K562 (cell line): ENCODE results near the gene CNTRL. TPM values are rescaled to one million over a fixed set of nuclear protein-coding genes. Genes with fewer than 3 reads are reported as not detected.

Experiments
- ATAC-seq: fragments of 200-7000 bp; cut with Tn5 transposase; 3 replicates; pipeline ENCODE4 v1.9.1; 2020; ENCODE audit warnings: moderate library complexity
- BruUV-seq: library from RNA; stranded (reverse); fragments of 400-500 nt; replicated peaks from 2 replicates; lab custom pipeline; 2021; lab: Mats Ljungman, UMichigan
- CTCF ChIA-PET: fragments of 300-600 bp; formaldehyde crosslinking; extraction: SDS; loops from one replicate; lab custom pipeline; 2021; ENCODE audit warnings: low intra/inter-chr PET ratio; lab: Yijun Ruan, JAX
- POLR2A ChIA-PET: fragments of 300-600, 350-650 bp; sonication (Branson Sonifier 250); formaldehyde crosslinking; extraction: SDS; loops from one replicate; lab custom pipeline; 2021; ENCODE audit warnings: antibody characterized with exemption, inconsistent platforms; lab: Yijun Ruan, JAX
- DNase-seq, 4 experiments: peaks; one replicate each; pipeline versions ENCODE4 v3.0.0 to v3.0.0-alpha.2; 2011 to 2018; ENCODE audit warnings: low spot score in 3 of 4, mixed read lengths in 3 of 4; ENCODE audit errors: extremely low read depth in 1 of 4
- FAIRE-seq: peaks from 2 replicates; lab custom pipeline; 2011; peaks lifted over from hg19 to GRCh38; lab: Jason Lieb, UNC
- H2AFZ ChIP-seq: 2 replicates; pipeline ENCODE4 v1.6.0; 2011; ENCODE audit warnings: low read depth, low read length, control low read depth, inconsistent platforms
- H3K27ac ChIP-seq: fragments of 200-600 bp; 3 replicates; pipeline ENCODE4 v1.8.0; 2011; ENCODE audit warnings: low read depth, mild to moderate bottlenecking, control low read depth, inconsistent platforms, low read length, moderate library complexity, mixed read lengths; ENCODE audit errors: extremely low read depth
- H3K27me3 ChIP-seq, 2 experiments: fragments of 300-600 bp in 1 of 2; 2 replicates in 1 of 2; 3 replicates in 1 of 2; pipeline versions ENCODE4 v1.6.0 to v1.8.0; 2011; ENCODE audit warnings: inconsistent platforms in 2 of 2, low read length in 2 of 2, mild to moderate bottlenecking in 1 of 2, mixed read lengths in 1 of 2, moderate library complexity in 1 of 2; ENCODE audit not compliant: control insufficient read depth in 2 of 2, insufficient read depth in 2 of 2
- H3K36me3 ChIP-seq: fragments of 300-600 bp; 3 replicates; pipeline ENCODE4 v1.8.0; 2011; ENCODE audit warnings: mild to moderate bottlenecking, low read length, inconsistent platforms; ENCODE audit not compliant: control insufficient read depth, insufficient read depth
- H3K4me1 ChIP-seq, 2 experiments: fragments of 200-600 bp in 1 of 2; replicated peaks in 1 of 2; 2 replicates in 1 of 2; 3 replicates in 1 of 2; pipeline versions ENCODE4 v1.5.1 to v1.8.0; 2011; ENCODE audit warnings: inconsistent platforms in 2 of 2, low read length in 2 of 2, mild to moderate bottlenecking in 1 of 2, mixed read lengths in 1 of 2, moderate library complexity in 1 of 2; ENCODE audit not compliant: control insufficient read depth in 2 of 2, insufficient read depth in 2 of 2
- H3K4me2 ChIP-seq: 2 replicates; pipeline ENCODE4 v1.6.1; 2011; ENCODE audit warnings: low read length, control low read depth, inconsistent platforms, mixed read lengths; ENCODE audit not compliant: insufficient read depth
- H3K4me3 ChIP-seq: fragments of 200-600 bp; sonication (generic), shearing (Covaris generic); 2 replicates; pipeline ENCODE4 v1.5.1; 2016; ENCODE audit warnings: control low read depth, inconsistent platforms
- H3K79me2 ChIP-seq: fragments of 200-600 bp; 3 replicates; pipeline ENCODE4 v1.8.0; 2011; ENCODE audit warnings: low read length, inconsistent platforms; ENCODE audit not compliant: control insufficient read depth, insufficient read depth
- H3K9ac ChIP-seq, 2 experiments: 2 replicates each; pipeline versions ENCODE4 v1.6.0 to v1.6.1; 2011; ENCODE audit warnings: low read depth in 2 of 2, low read length in 2 of 2, control low read depth in 1 of 2, inconsistent platforms in 1 of 2, mild to moderate bottlenecking in 1 of 2, mixed read lengths in 1 of 2; ENCODE audit not compliant: insufficient read depth in 1 of 2
- H3K9me1 ChIP-seq: one replicate; pipeline ENCODE4 v1.6.0; 2011; ENCODE audit warnings: inconsistent platforms, mild to moderate bottlenecking, low read length, moderate library complexity; ENCODE audit not compliant: control insufficient read depth, insufficient read depth
- H3K9me3 ChIP-seq: replicated peaks from 2 replicates; pipeline ENCODE4 v1.5.1; 2011; ENCODE audit warnings: low read depth, low read length, inconsistent platforms; ENCODE audit not compliant: control insufficient read depth, insufficient read depth
- H4K20me1 ChIP-seq: replicated peaks from 2 replicates; pipeline ENCODE4 v1.6.1; 2011; ENCODE audit warnings: low read length, inconsistent platforms, mixed read lengths; ENCODE audit not compliant: control insufficient read depth, insufficient read depth
- ERF ChIP-seq: fragments of 450-650 bp; formaldehyde crosslinking; IDR thresholded peaks from 2 replicates; pipeline ENCODE4 v1.4.0; 2020; ENCODE audit warnings: mild to moderate bottlenecking, mixed read lengths
- KAT2B ChIP-seq: IDR thresholded peaks from one replicate; pipeline ENCODE4 v1.6.1; 2012; ENCODE audit warnings: low read depth, mild to moderate bottlenecking, control low read depth, inconsistent platforms, low read length, moderate library complexity
- KDM1A ChIP-seq, 2 experiments: fragments of 450-650 bp; IDR thresholded peaks; 2 replicates each; pipeline ENCODE4 v1.6.1; 2016; ENCODE audit warnings: mild to moderate bottlenecking in 2 of 2
- NR2F6 ChIP-seq: fragments of 450-650 bp; formaldehyde crosslinking; IDR thresholded peaks from 2 replicates; pipeline ENCODE4 v1.4.0; 2020; ENCODE audit warnings: mild to moderate bottlenecking
- RB1 ChIP-seq: fragments of 450-650 bp; IDR thresholded peaks from 2 replicates; pipeline ENCODE4 v1.6.1; 2017; ENCODE audit warnings: low read depth, mild to moderate bottlenecking
- XRCC3 ChIP-seq: fragments of 450-650 bp; IDR thresholded peaks from 2 replicates; pipeline ENCODE4 v1.6.1; 2017; ENCODE audit warnings: mild to moderate bottlenecking, moderate library complexity
- ZNF77 ChIP-seq: fragments of 250-450 bp; sonication (Bioruptor Pico); IDR thresholded peaks from 2 replicates; pipeline ENCODE4 v1.5.0; 2020
- WGBS: fragments of 100-300 bp; shearing (Covaris generic); methylation state at CpG from one replicate; pipeline ENCODE4 v1.1.6; 2016; ENCODE audit warnings: low coverage, mixed read lengths; ENCODE audit not compliant: insufficient coverage; ENCODE audit errors: missing lambda C conversion rate; 5-methylcytosine and 5-hydroxymethylcytosine counted together
- in situ Hi-C: fragments of 300-500 bp; cut with MboI; formaldehyde crosslinking; loops from 4 replicates; pipeline ENCODE4 v1.15.0; 2018; ENCODE audit warnings: inconsistent platforms, mixed read lengths
- intact Hi-C: fragments of 100-400 bp; cut with micrococcal nuclease; formaldehyde crosslinking; loops from 2 replicates; pipeline ENCODE4 v1.14.2; 2022
- polyA plus RNA-seq, 8 experiments: library from polyadenylated mRNA; depleted of rRNA in 4 of 8; stranded (reverse) in 5 of 8; unstranded in 3 of 8; fragments of >200 nt; fragmentation: Nextera tagmentation in 2 of 8; fragmentation: Illumina TruSeq in 1 of 8; extraction: Ambion mirVana in 2 of 8; extraction: Trizol in 1 of 8; gene quantifications; 2 replicates each; pipeline versions ENCODE4 v1.2.1 to v1.2.3, GENCODE V29; 2011 to 2014; ENCODE audit warnings: inconsistent platforms in 1 of 8, missing spikeins in 1 of 8
- total RNA-seq, 7 experiments: library from RNA; depleted of rRNA in 6 of 7; stranded (reverse); fragments of >200 nt in 6 of 7; fragmentation: Illumina TruSeq in 2 of 7; extraction: Trizol in 2 of 7; gene quantifications; 2 replicates each; pipeline versions ENCODE4 v1.2.1 to v1.2.3, GENCODE V29; 2011 to 2021; ENCODE audit warnings: low replicate concordance in 1 of 7
- TF ChIP-seq, protein P1 (sequence below): fragments of 450-650 bp; IDR thresholded peaks from 2 replicates; pipeline ENCODE4 v1.6.1; 2017; ENCODE audit warnings: mild to moderate bottlenecking, moderate library complexity
- TF ChIP-seq, protein P2 (sequence below): fragments of 450-650 bp; IDR thresholded peaks from 2 replicates; pipeline ENCODE4 v1.6.1; 2016; ENCODE audit warnings: mild to moderate bottlenecking
- TF ChIP-seq, protein P3 (sequence below), 2 experiments: fragments of 450-650 bp; IDR thresholded peaks; 2 replicates each; pipeline ENCODE4 v1.6.1; 2016; ENCODE audit warnings: mild to moderate bottlenecking in 2 of 2, borderline replicate concordance in 1 of 2, low read depth in 1 of 2, moderate library complexity in 1 of 2

The CNTRL gene
- total and polyA plus RNA-seq, 9 of the 15 experiments (the other 6 are each of a cell fraction or from before 2014, with no cell fraction given), result 9.2 to 28.9 (median 20.5) TPM

DNA sequence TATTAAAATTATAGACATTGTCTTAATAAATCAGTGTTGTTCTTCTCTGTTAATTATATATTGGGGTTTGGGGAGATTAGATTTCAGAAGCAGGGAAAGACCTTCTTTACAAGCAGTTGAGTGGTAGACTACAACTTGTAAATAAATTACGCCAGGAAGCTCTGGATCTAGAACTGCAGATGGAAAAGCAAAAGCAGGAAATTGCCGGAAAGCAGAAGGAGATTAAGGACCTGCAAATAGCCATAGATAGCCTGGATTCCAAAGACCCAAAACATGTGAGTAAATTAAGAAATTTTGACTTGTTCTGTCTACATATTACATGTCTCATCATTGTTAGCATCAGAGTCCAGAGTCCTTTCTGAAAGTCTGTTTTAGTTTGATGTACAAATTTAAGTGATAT is 43.5 kb downstream of the CNTRL start (continued):
- TF ChIP-seq KAT2B (no peak), RB1 (no peak), ERF (CRISPR knock-in tag) (no peak), XRCC3 (no peak)
- TF ChIP-seq, protein P1, sequence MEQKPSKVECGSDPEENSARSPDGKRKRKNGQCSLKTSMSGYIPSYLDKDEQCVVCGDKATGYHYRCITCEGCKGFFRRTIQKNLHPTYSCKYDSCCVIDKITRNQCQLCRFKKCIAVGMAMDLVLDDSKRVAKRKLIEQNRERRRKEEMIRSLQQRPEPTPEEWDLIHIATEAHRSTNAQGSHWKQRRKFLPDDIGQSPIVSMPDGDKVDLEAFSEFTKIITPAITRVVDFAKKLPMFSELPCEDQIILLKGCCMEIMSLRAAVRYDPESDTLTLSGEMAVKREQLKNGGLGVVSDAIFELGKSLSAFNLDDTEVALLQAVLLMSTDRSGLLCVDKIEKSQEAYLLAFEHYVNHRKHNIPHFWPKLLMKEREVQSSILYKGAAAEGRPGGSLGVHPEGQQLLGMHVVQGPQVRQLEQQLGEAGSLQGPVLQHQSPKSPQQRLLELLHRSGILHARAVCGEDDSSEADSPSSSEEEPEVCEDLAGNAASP, result no peak

DNA sequence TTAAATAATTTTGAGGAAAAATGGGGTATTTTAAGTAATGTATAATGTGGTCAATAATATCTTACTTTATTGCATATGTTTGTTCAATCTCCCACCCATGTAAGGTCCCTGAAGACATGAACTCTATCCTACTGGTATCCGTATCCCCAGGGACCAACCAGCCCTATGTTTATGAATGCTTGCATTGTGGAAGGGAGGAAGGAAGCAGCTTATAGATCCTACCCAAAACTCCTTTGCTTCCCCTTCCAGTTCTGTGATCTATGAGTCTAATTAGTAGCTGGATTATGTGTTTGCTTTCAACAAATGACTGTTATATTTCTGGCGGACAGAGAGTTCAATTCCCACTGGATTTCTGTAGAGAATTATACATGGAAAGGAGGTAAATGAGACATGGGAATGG is 45.6 kb downstream of the CNTRL start:
- BruUV-seq, result no TSS peak
- peaks cover 9% of the 10 kb centered on the region for H3K79me2 ChIP-seq
- H3K4me1 ChIP-seq, result peaks cover 0 to 5% of the 10 kb centered on the region in 2 experiments; a peak in 2 of 5 replicates
- CTCF ChIA-PET, result no interaction called here
- ATAC-seq (no peak), FAIRE-seq (no peak), DNase-seq (no peak)
- 89% methylated on average over 2 of the region's 2 CpGs for WGBS
- peaks cover 9% of the 10 kb centered on the region; the same call in 2 of the 3 replicates for H3K36me3 ChIP-seq
- POLR2A ChIA-PET, result interaction anchor here (1.8 to 2.5 kb wide), 2 partner anchors 12 to 18 kb away, joined by 5 to 17 read pairs; no protein-coding TSS in a partner anchor
- no peaks in the 10 kb centered on the region for H4K20me1 ChIP-seq
- intact Hi-C loops, result loop anchor here (2.0 to 10.0 kb wide), 3 partner anchors 46 to 136 kb away; partner anchors contain the start of gene CNTRL
- no peak overlapping the region for H3K9ac ChIP-seq
- no peak overlapping the region for H3K4me3 ChIP-seq
- peak overlapping the region; percentile 8; the same call in 1 of the 2 replicates for H2AFZ ChIP-seq
- H3K4me2 ChIP-seq, result no peak overlapping the region
- no peaks in the 10 kb centered on the region for H3K9me1 ChIP-seq
- no peaks in the 10 kb centered on the region for H3K27me3 ChIP-seq
- no peaks in the 10 kb centered on the region for H3K9me3 ChIP-seq
- in situ Hi-C loops, result no loop called here
- no peak overlapping the region for H3K27ac ChIP-seq
- TF ChIP-seq, protein P2, sequence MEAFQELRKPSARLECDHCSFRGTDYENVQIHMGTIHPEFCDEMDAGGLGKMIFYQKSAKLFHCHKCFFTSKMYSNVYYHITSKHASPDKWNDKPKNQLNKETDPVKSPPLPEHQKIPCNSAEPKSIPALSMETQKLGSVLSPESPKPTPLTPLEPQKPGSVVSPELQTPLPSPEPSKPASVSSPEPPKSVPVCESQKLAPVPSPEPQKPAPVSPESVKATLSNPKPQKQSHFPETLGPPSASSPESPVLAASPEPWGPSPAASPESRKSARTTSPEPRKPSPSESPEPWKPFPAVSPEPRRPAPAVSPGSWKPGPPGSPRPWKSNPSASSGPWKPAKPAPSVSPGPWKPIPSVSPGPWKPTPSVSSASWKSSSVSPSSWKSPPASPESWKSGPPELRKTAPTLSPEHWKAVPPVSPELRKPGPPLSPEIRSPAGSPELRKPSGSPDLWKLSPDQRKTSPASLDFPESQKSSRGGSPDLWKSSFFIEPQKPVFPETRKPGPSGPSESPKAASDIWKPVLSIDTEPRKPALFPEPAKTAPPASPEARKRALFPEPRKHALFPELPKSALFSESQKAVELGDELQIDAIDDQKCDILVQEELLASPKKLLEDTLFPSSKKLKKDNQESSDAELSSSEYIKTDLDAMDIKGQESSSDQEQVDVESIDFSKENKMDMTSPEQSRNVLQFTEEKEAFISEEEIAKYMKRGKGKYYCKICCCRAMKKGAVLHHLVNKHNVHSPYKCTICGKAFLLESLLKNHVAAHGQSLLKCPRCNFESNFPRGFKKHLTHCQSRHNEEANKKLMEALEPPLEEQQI, result no peak
- TF ChIP-seq ZNF77 (no peak), NR2F6 (CRISPR knock-in tag) (no peak), KDM1A (IDR thresholded peaks at IDR 0.05) (no peak)
- TF ChIP-seq, protein P3, sequence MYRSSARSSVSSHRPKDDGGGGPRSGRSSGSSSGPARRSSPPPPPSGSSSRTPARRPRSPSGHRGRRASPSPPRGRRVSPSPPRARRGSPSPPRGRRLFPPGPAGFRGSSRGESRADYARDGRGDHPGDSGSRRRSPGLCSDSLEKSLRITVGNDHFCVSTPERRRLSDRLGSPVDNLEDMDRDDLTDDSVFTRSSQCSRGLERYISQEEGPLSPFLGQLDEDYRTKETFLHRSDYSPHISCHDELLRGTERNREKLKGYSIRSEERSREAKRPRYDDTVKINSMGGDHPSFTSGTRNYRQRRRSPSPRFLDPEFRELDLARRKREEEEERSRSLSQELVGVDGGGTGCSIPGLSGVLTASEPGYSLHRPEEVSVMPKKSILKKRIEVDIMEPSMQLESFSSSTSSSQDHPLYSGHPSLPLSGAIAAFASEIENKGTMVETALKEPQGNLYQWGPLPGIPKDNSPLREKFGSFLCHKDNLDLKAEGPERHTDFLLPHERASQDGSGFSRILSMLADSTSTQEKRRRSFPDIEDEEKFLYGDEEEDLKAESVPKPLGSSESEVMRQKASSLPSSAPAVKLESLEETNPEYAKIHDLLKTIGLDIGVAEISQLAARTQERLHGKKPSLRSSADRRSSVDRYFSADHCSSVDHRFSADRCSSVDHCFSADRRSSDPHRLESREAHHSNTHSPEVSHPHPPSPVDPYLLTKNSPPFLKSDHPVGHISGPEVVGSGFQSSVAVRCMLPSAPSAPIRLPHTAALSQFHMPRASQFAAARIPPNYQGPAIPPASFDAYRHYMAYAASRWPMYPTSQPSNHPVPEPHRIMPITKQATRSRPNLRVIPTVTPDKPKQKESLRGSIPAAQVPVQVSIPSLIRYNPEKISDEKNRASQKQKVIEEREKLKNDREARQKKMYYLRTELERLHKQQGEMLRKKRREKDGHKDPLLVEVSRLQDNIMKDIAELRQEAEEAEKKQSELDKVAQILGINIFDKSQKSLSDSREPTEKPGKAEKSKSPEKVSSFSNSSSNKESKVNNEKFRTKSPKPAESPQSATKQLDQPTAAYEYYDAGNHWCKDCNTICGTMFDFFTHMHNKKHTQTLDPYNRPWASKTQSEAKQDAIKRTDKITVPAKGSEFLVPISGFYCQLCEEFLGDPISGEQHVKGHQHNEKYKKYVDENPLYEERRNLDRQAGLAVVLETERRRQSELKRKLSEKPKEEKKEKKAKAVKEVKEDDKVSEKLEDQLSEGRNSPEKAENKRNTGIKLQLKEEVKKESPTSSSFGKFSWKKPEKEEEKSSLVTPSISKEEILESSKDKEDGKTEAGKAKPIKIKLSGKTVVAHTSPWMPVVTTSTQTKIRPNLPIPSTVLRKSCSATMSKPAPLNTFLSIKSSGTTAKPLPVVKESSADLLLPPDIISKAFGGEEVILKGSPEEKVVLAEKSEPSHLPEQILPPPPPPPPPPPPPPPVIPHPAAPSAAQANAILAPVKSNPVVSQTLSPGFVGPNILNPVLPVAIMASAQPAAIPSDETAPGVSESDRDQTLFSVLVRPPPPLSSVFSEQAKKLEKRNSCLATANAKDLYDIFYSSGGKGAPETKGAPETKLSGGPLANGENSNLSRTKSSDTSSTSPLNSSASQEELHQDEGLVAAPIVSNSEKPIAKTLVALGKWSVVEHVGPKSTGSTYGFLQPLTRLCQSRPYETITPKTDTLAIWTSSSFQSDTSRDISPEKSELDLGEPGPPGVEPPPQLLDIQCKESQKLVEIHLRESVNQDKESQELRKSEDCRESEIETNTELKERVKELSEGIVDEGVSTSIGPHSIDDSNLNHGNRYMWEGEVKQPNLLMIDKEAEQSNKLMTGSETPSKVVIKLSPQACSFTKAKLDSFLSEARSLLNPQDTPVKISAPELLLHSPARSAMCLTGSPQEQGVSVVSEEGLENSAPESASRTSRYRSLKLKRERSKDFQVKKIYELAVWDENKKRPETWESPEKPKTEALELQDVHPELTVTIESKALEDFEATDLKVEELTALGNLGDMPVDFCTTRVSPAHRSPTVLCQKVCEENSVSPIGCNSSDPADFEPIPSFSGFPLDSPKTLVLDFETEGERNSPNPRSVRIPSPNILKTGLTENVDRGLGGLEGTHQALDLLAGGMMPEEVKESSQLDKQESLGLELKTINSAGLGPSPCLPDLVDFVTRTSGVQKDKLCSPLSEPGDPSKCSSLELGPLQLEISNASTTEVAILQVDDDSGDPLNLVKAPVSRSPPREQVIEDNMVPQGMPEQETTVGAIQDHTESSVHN (IDR thresholded peaks at IDR 0.05; ENCODE audit: borderline replicate concordance in 1 of 2, low read depth in 1 of 2), result no peak
